Tibial nerve (tissue), 4 donors: ENCODE data around the gene NCAPG2. TPM values are rescaled to one million over a fixed set of nuclear protein-coding genes. Genes with fewer than 3 reads are reported as not detected.

ENCODE experiments used
- DNase-seq, 2 donors: peaks; one replicate each; pipeline ENCODE4 v3.0.0-alpha.2; 2019; ENCODE audit warnings: low spot score in 2 of 2
- H3K27ac ChIP-seq, 4 donors: fragments of 200-600 bp; sonication (generic) in 3 of 4; one replicate each; pipeline ENCODE4 v1.5.1; 2017 to 2019; ENCODE audit warnings: mild to moderate bottlenecking in 1 of 4
- H3K27me3 ChIP-seq, 2 donors: fragments of 200-600 bp; sonication (generic) in 1 of 2; one replicate each; pipeline versions ENCODE4 v1.5.1 to v1.6.0; 2017 to 2019
- H3K36me3 ChIP-seq, 3 donors: fragments of 200-600 bp; sonication (generic); one replicate each; pipeline ENCODE4 v1.5.1; 2018 to 2019
- H3K4me1 ChIP-seq, 4 donors: fragments of 200-600 bp; sonication (generic) in 3 of 4; one replicate each; pipeline ENCODE4 v1.5.1; 2017 to 2019
- H3K4me3 ChIP-seq, 4 donors: fragments of 200-600 bp; sonication (generic) in 3 of 4; one replicate each; pipeline ENCODE4 v1.5.1; 2017 to 2019; ENCODE audit warnings: mild to moderate bottlenecking in 1 of 4, moderate library complexity in 1 of 4
- H3K9me3 ChIP-seq, 4 donors: fragments of 200-600 bp; sonication (generic) in 3 of 4; one replicate each; pipeline ENCODE4 v1.5.1; 2017 to 2019
- CTCF ChIP-seq, 5 experiments: fragments of 200-600 bp in 3 of 5; fragments of 450-650 bp in 2 of 5; sonication (generic) in 3 of 5; IDR thresholded peaks; one replicate each; pipeline ENCODE4 v1.5.1; 2016 to 2019; ENCODE audit warnings: antibody characterized with exemption in 5 of 5, mild to moderate bottlenecking in 3 of 5, moderate library complexity in 2 of 5
- EP300 ChIP-seq, 2 donors: sonication (generic); formaldehyde crosslinking; IDR thresholded peaks; one replicate each; pipeline ENCODE4 v1.6.1; 2017; ENCODE audit warnings: antibody characterized with exemption in 2 of 2, mild to moderate bottlenecking in 1 of 2
- POLR2A ChIP-seq, 2 donors: fragments of 450-650 bp; IDR thresholded peaks; one replicate each; pipeline ENCODE4 v1.6.1; 2017; ENCODE audit warnings: antibody characterized with exemption in 2 of 2, mild to moderate bottlenecking in 2 of 2, moderate library complexity in 2 of 2
- WGBS, 2 donors: methylation state at CpG; one replicate each; pipeline ENCODE4 v1.1.5; 2018; 5-methylcytosine and 5-hydroxymethylcytosine counted together
- small RNA-seq: library from RNA; depleted of rRNA; stranded (forward); fragments of <200 nt; gene quantifications from one replicate; pipeline ENCODE3, GENCODE V24; 2016
- total RNA-seq, 4 donors: library from RNA; depleted of rRNA; stranded (reverse); fragments of >200 nt; gene quantifications; one replicate each; pipeline ENCODE4 v1.1.0, GENCODE V29; 2016

NCAPG2 gene
- total RNA-seq, 4 donors from 2014 or later = 6.5 to 17.9 (median 11.0) TPM

DNA sequence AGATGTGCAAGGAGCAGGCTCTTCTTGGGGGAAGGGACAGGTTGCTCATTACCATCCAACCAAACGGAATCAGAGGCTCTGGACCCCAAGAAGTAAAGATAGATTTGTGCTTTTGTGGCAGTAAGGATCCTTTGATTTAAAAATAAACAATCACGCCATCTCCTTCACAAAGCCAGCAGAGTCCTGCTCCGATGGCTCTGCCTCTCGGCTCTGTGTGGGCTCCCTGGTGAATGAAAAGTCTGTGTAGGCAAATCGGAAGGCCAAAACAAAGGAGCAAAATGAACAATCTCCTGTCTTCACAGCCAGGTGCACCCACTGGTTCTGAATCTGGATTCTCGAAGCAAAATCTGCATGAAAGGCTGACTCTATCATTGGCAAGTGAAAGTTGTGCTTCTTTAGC lies 120.8 kb downstream of the NCAPG2 start:
- Histone ChIP-seq H3K27me3 (peaks cover 0 to 41% of the 10 kb centered on the region in 2 donors), H3K4me1 (peaks cover 0 to 27% (median 7%) of the 10 kb centered on the region in 4 donors), H3K9me3 (peaks cover 0 to 26% (median 0%) of the 10 kb centered on the region in 4 donors), H3K4me3 (no peak overlapping the region), H3K36me3 (no peaks in the 10 kb centered on the region), H3K27ac (no peak overlapping the region)
- TF ChIP-seq POLR2A (IDR thresholded peaks at IDR 0.05) (no peak), CTCF (IDR thresholded peaks at IDR 0.05) (no peak), EP300 (IDR thresholded peaks at IDR 0.05) (no peak)
- DNase-seq = no peak
- whole genome bisulfite sequencing, 2 donors = 71% methylated on average over 6 of the region's 6 CpGs

GRCh38 chr7:158583143-158583542 lies 121.5 kb downstream of the NCAPG2 start:
- Histone ChIP-seq H3K27ac (no peak overlapping the region), H3K36me3 (no peaks in the 10 kb centered on the region), H3K4me1 (peaks cover 0 to 23% (median 7%) of the 10 kb centered on the region in 4 donors), H3K9me3 (peaks cover 0 to 29% (median 0%) of the 10 kb centered on the region in 4 donors), H3K27me3 (peaks cover 0 to 36% of the 10 kb centered on the region in 2 donors), H3K4me3 (no peak overlapping the region)
- DNase-seq = no peak
- no peak for TF ChIP-seq POLR2A (IDR thresholded peaks at IDR 0.05)
- TF ChIP-seq CTCF (IDR thresholded peaks at IDR 0.05) = no peak
- TF ChIP-seq EP300 (IDR thresholded peaks at IDR 0.05) = no peak
- 85 to 90% methylated on average over 5 of the region's 5 CpGs for WGBS, 2 donors

DNA sequence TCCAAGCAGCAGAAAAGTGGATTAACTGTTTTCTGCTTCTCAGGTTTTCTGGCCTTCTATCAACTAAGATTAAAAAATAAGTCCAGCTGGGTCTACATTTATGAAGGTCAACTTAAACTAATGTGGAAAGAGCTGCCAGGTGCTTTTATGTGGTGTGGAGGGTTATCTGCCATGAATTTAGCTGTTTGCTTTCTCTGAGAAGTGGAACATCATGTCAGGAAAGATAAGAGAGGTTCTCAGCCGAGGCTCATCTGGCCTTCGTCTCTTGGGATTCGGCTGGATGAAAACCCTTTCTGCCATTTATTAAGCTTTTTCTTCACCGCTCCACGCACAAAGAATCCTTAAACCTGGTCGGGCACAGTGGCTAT lies 122.5 kb downstream of the NCAPG2 start:
- Histone ChIP-seq H3K9me3 (peaks cover 0 to 29% (median 0%) of the 10 kb centered on the region in 4 donors), H3K4me1 (peaks cover 0 to 16% (median 6%) of the 10 kb centered on the region in 4 donors), H3K27me3 (peaks cover 0 to 34% of the 10 kb centered on the region in 2 donors), H3K36me3 (no peaks in the 10 kb centered on the region), H3K4me3 (no peak overlapping the region), H3K27ac (no peak overlapping the region)
- WGBS, 2 donors = 84 to 87% methylated on average over 6 of the region's 6 CpGs
- no peak for DNase-seq
- TF ChIP-seq POLR2A (IDR thresholded peaks at IDR 0.05) = no peak
- no peak for TF ChIP-seq EP300 (IDR thresholded peaks at IDR 0.05)
- no peak for TF ChIP-seq CTCF (IDR thresholded peaks at IDR 0.05)

GRCh38 chr7:158581440-158582088 lies 123.0 kb downstream of the NCAPG2 start:
- Histone ChIP-seq H3K27me3 (peaks cover 0 to 32% of the 10 kb centered on the region in 2 donors), H3K4me3 (no peak overlapping the region), H3K4me1 (peaks cover 0 to 11% (median 3%) of the 10 kb centered on the region in 4 donors), H3K9me3 (peaks cover 0 to 29% (median 0%) of the 10 kb centered on the region in 4 donors), H3K36me3 (no peaks in the 10 kb centered on the region), H3K27ac (no peak overlapping the region)
- DNase-seq = no peak
- 67 to 71% methylated on average over 7 of the region's 7 CpGs for WGBS, 2 donors
- TF ChIP-seq POLR2A (IDR thresholded peaks at IDR 0.05) = no peak

Small RNA genes within 50 kb of the gene (small RNA-seq; reads per million reads assigned to genes)
- gene MIR5707 (not detected), gene THAP5P1 (not detected)

Other genes starting within 250 kb of the NCAPG2 start
- 10 to 100 TPM in 1 of 4 donors, 1 to 10 TPM in 3; 6.6 to 10.7 (median 8.2) TPM for gene PTPRN2, start 117.0 kb downstream of the NCAPG2 start, total RNA-seq
- 100 to 1,000 TPM in 3 of 4 donors, 10 to 100 TPM in 1; 91.0 to 124 (median 114) TPM for gene ESYT2, start 124.7 kb upstream of the NCAPG2 start, total RNA-seq
- gene DYNC2I1, start 151.8 kb upstream of the NCAPG2 start, total RNA-seq = 10 to 100 TPM; 19.2 to 41.4 (median 25.9) TPM